Measurements from ENCODE around the gene ALB. TPM values are rescaled to one million over a fixed set of nuclear protein-coding genes. Genes with fewer than 3 reads are reported as not detected.

ALB gene
- total RNA-seq, 1 experiment from 2014 or later: 23.4 TPM

- TF ChIP-seq, protein P1, sequence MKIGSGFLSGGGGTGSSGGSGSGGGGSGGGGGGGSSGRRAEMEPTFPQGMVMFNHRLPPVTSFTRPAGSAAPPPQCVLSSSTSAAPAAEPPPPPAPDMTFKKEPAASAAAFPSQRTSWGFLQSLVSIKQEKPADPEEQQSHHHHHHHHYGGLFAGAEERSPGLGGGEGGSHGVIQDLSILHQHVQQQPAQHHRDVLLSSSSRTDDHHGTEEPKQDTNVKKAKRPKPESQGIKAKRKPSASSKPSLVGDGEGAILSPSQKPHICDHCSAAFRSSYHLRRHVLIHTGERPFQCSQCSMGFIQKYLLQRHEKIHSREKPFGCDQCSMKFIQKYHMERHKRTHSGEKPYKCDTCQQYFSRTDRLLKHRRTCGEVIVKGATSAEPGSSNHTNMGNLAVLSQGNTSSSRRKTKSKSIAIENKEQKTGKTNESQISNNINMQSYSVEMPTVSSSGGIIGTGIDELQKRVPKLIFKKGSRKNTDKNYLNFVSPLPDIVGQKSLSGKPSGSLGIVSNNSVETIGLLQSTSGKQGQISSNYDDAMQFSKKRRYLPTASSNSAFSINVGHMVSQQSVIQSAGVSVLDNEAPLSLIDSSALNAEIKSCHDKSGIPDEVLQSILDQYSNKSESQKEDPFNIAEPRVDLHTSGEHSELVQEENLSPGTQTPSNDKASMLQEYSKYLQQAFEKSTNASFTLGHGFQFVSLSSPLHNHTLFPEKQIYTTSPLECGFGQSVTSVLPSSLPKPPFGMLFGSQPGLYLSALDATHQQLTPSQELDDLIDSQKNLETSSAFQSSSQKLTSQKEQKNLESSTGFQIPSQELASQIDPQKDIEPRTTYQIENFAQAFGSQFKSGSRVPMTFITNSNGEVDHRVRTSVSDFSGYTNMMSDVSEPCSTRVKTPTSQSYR (CRISPR knock-in tag; IDR thresholded peaks at IDR 0.05): no peak
- TF ChIP-seq ZNF317 (CRISPR knock-in tag; IDR thresholded peaks at IDR 0.05; ENCODE audit: borderline replicate concordance, low read depth) (no peak), ZNF232 (CRISPR knock-in tag; IDR thresholded peaks at IDR 0.05) (no peak), SMAD4 (CRISPR knock-in tag; IDR thresholded peaks at IDR 0.05) (no peak)
- TF ChIP-seq, protein P2, sequence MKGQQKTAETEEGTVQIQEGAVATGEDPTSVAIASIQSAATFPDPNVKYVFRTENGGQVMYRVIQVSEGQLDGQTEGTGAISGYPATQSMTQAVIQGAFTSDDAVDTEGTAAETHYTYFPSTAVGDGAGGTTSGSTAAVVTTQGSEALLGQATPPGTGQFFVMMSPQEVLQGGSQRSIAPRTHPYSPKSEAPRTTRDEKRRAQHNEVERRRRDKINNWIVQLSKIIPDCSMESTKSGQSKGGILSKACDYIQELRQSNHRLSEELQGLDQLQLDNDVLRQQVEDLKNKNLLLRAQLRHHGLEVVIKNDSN (CRISPR knock-in tag; IDR thresholded peaks at IDR 0.05): no peak
- TF ChIP-seq, protein P3, sequence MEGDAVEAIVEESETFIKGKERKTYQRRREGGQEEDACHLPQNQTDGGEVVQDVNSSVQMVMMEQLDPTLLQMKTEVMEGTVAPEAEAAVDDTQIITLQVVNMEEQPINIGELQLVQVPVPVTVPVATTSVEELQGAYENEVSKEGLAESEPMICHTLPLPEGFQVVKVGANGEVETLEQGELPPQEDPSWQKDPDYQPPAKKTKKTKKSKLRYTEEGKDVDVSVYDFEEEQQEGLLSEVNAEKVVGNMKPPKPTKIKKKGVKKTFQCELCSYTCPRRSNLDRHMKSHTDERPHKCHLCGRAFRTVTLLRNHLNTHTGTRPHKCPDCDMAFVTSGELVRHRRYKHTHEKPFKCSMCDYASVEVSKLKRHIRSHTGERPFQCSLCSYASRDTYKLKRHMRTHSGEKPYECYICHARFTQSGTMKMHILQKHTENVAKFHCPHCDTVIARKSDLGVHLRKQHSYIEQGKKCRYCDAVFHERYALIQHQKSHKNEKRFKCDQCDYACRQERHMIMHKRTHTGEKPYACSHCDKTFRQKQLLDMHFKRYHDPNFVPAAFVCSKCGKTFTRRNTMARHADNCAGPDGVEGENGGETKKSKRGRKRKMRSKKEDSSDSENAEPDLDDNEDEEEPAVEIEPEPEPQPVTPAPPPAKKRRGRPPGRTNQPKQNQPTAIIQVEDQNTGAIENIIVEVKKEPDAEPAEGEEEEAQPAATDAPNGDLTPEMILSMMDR (IDR thresholded peaks at IDR 0.05): no peak
These were observed 54.3 kb downstream of the ALB start (continued) for GRCh38 chr4:73458184-73459047.

- ChIA-PET CTCF (interaction anchor here (2.9 kb wide), 1 partner anchor 13 kb away, joined by 12 read pairs; no protein-coding TSS in a partner anchor), POLR2A (no interaction called here)
- H3K4me3 Mint-ChIP-seq: no peak overlapping the region
- 0 out of 2 replicates have a peak, but pooled peaks cover 4% of the 10 kb centered on the region for H3K27me3 Mint-ChIP-seq (ENCODE audit: low read depth)
- H3K36me3 Mint-ChIP-seq: peaks cover 9% of the 10 kb centered on the region
- no peak for TF ChIP-seq NR2C2 (CRISPR knock-in tag; IDR thresholded peaks at IDR 0.05)
- TF ChIP-seq, protein P2 (CRISPR knock-in tag; IDR thresholded peaks at IDR 0.05): no peak
- no peak for TF ChIP-seq ATF1 (CRISPR knock-in tag; IDR thresholded peaks at IDR 0.05)
- TF ChIP-seq SP1 (CRISPR knock-in tag; conservative IDR thresholded peaks at IDR 0.05): no peak
- TF ChIP-seq ATF6 (CRISPR knock-in tag; IDR thresholded peaks at IDR 0.05): no peak
- no peak for ATAC-seq
- H3K4me1 Mint-ChIP-seq: 0 out of 2 replicates have a peak, but pooled peaks cover 2% of the 10 kb centered on the region
- H3K27ac Mint-ChIP-seq: no peak overlapping the region
- DNase-seq (ENCODE audit: low spot score): no peak
- H3K9me3 Mint-ChIP-seq: peaks cover 36% of the 10 kb centered on the region
These were observed 54.9 kb downstream of the ALB start for GRCh38 chr4:73459048-73459421.

- POLR2A ChIA-PET: no interaction called here
- no peak for TF ChIP-seq FOXP4 (CRISPR knock-in tag; IDR thresholded peaks at IDR 0.05)
- TF ChIP-seq ELF4 (CRISPR knock-in tag; IDR thresholded peaks at IDR 0.05; ENCODE audit: low read depth): no peak
These were observed 56.9 kb downstream of the ALB start for GRCh38 chr4:73460913-73461522.

More at GRCh38 chr4:73460913-73461522, 56.9 kb downstream of the ALB start:
- DNase-seq (ENCODE audit: low spot score) (no peak), ATAC-seq (no peak)
- H3K27ac Mint-ChIP-seq: no peak overlapping the region
- peaks cover 46% of the 10 kb centered on the region for H3K9me3 Mint-ChIP-seq
- no peak overlapping the region for H3K4me3 Mint-ChIP-seq
- 0 out of 2 replicates have a peak, but pooled peaks cover 4% of the 10 kb centered on the region for H3K27me3 Mint-ChIP-seq (ENCODE audit: low read depth)
- CTCF ChIA-PET: no interaction called here
- no peaks in the 10 kb centered on the region for H3K4me1 Mint-ChIP-seq
- peaks cover 14% of the 10 kb centered on the region for H3K36me3 Mint-ChIP-seq
